MM.1S (cell line): ENCODE measurements around the gene RAB11FIP5.

Experiments
- DNase-seq: peaks from one replicate; pipeline ENCODE4 v3.0.0-alpha.2; 2015
- H2AFZ ChIP-seq: fragments of 300-600 bp; sonication (generic); 2 replicates; pipeline ENCODE4 v1.6.0; 2016; ENCODE audit warnings: antibody characterized with exemption, low read length
- H3F3A ChIP-seq: fragments of 300-600 bp; sonication (generic); 2 replicates; pipeline ENCODE4 v1.6.1; 2016; ENCODE audit warnings: mild to moderate bottlenecking, antibody characterized with exemption, low read length, moderate library complexity, mixed read lengths; ENCODE audit not compliant: insufficient read depth
- H3K27ac ChIP-seq: fragments of 300-600 bp; sonication (generic); 2 replicates; pipeline ENCODE4 v1.5.1; 2016; ENCODE audit warnings: mild to moderate bottlenecking, low read length
- H3K27me3 ChIP-seq: fragments of 300-600 bp; sonication (generic); replicated peaks from 2 replicates; pipeline ENCODE4 v1.6.0; 2016; ENCODE audit warnings: low read length; ENCODE audit not compliant: insufficient read depth
- H3K36me3 ChIP-seq: fragments of 300-600 bp; sonication (generic); replicated peaks from 2 replicates; pipeline ENCODE4 v1.6.1; 2016; ENCODE audit warnings: mild to moderate bottlenecking, low read length, mixed read lengths; ENCODE audit not compliant: insufficient read depth
- H3K4me1 ChIP-seq: fragments of 300-600 bp; sonication (generic); 2 replicates; pipeline ENCODE4 v1.6.1; 2016; ENCODE audit warnings: low read length, mixed read lengths
- H3K4me2 ChIP-seq: fragments of 300-600 bp; sonication (generic); 2 replicates; pipeline ENCODE4 v1.6.0; 2016; ENCODE audit warnings: low read depth, low read length
- H3K4me3 ChIP-seq: fragments of 300-600 bp; sonication (generic); 2 replicates; pipeline ENCODE4 v1.5.1; 2016; ENCODE audit warnings: low read length, mixed read lengths
- H3K79me2 ChIP-seq: fragments of 300-600 bp; sonication (generic); 2 replicates; pipeline ENCODE4 v1.6.1; 2016; ENCODE audit warnings: mixed run types, low read length, mixed read lengths
- H3K9ac ChIP-seq: fragments of 300-600 bp; sonication (generic); 2 replicates; pipeline ENCODE4 v1.6.1; 2016; ENCODE audit warnings: low read length, mixed read lengths
- H3K9me2 ChIP-seq: fragments of 300-600 bp; sonication (generic); replicated peaks from 2 replicates; pipeline ENCODE4 v1.6.1; 2016; ENCODE audit warnings: mild to moderate bottlenecking, low read length, mixed read lengths; ENCODE audit not compliant: insufficient read depth
- H3K9me3 ChIP-seq: fragments of 300-600 bp; sonication (generic); replicated peaks from 2 replicates; pipeline ENCODE4 v1.6.1; 2016; ENCODE audit warnings: mild to moderate bottlenecking, low read length, mixed read lengths; ENCODE audit not compliant: insufficient read depth
- H4K20me1 ChIP-seq: fragments of 300-600 bp; sonication (generic); 2 replicates; pipeline ENCODE4 v1.6.1; 2016; ENCODE audit warnings: mild to moderate bottlenecking, low read length, moderate library complexity, mixed read lengths; ENCODE audit not compliant: insufficient read depth
- CTCF ChIP-seq: fragments of 300-600 bp; sonication (generic); IDR thresholded peaks from 2 replicates; pipeline ENCODE4 v1.5.1; 2016; ENCODE audit warnings: antibody characterized with exemption, low read length, mixed read lengths
- EZH2 ChIP-seq: fragments of 300-600 bp; sonication (generic); optimal IDR thresholded peaks from 2 replicates; pipeline ENCODE3; 2017; ENCODE audit warnings: low read depth, mild to moderate bottlenecking, antibody characterized with exemption, low read length, mixed read lengths
- EZH2phosphoT487 ChIP-seq: fragments of 300-600 bp; sonication (generic); IDR thresholded peaks from 2 replicates; pipeline ENCODE4 v1.6.1; 2018; ENCODE audit warnings: antibody characterized with exemption, low read length

Gene RAB11FIP5

GRCh38 chr2:73084971-73085370 lies 27.8 kb downstream of the RAB11FIP5 start:
- Histone ChIP-seq H3K9ac (no peak overlapping the region), H3K36me3 (no peaks in the 10 kb centered on the region), H3K4me2 (no peak overlapping the region), H4K20me1 (no peaks in the 10 kb centered on the region; the same call in 1 of the 2 replicates), H3K79me2 (0 out of 2 replicates have a peak, but pooled peaks cover 3% of the 10 kb centered on the region), H3K4me3 (no peak overlapping the region), H3K27me3 (no peaks in the 10 kb centered on the region), H2AFZ (no peak overlapping the region), H3K9me2 (no peaks in the 10 kb centered on the region), H3K9me3 (no peaks in the 10 kb centered on the region), H3F3A (no peaks in the 10 kb centered on the region), H3K27ac (no peak overlapping the region), H3K4me1 (no peaks in the 10 kb centered on the region)
- DNase-seq, result no peak
- no peak for TF ChIP-seq EZH2
- TF ChIP-seq EZH2phosphoT487, result no peak
- TF ChIP-seq CTCF, result no peak

- no peak for TF ChIP-seq CTCF
- TF ChIP-seq EZH2, result no peak
- no peak for TF ChIP-seq EZH2phosphoT487
- Histone ChIP-seq H3K4me2 (no peak overlapping the region), H3K9me3 (no peaks in the 10 kb centered on the region), H3K4me1 (no peaks in the 10 kb centered on the region), H2AFZ (no peak overlapping the region), H3K4me3 (no peak overlapping the region), H3K9me2 (no peaks in the 10 kb centered on the region), H3K79me2 (0 out of 2 replicates have a peak, but pooled peaks cover 3% of the 10 kb centered on the region), H3K27me3 (no peaks in the 10 kb centered on the region), H4K20me1 (no peaks in the 10 kb centered on the region; the same call in 1 of the 2 replicates), H3F3A (no peaks in the 10 kb centered on the region), H3K9ac (no peak overlapping the region), H3K27ac (no peak overlapping the region), H3K36me3 (no peaks in the 10 kb centered on the region)
- DNase-seq, result no peak
Measured at GRCh38 chr2:73083886-73084800, 28.6 kb downstream of the RAB11FIP5 start.

- H3K4me2 ChIP-seq, result no peak overlapping the region
- no peaks in the 10 kb centered on the region for H3K27me3 ChIP-seq
- DNase-seq, result no peak
- H3K4me3 ChIP-seq, result no peak overlapping the region
- no peaks in the 10 kb centered on the region; the same call in 1 of the 2 replicates for H4K20me1 ChIP-seq
- no peak overlapping the region for H3K9ac ChIP-seq
- TF ChIP-seq CTCF (no peak), EZH2 (no peak), EZH2phosphoT487 (no peak)
- H3K27ac ChIP-seq, result no peak overlapping the region
- no peaks in the 10 kb centered on the region for H3K4me1 ChIP-seq
- H2AFZ ChIP-seq, result no peak overlapping the region
- 0 out of 2 replicates have a peak, but pooled peaks cover 3% of the 10 kb centered on the region for H3K79me2 ChIP-seq
- no peaks in the 10 kb centered on the region for H3K9me2 ChIP-seq
- no peaks in the 10 kb centered on the region for H3K9me3 ChIP-seq
- H3F3A ChIP-seq, result no peaks in the 10 kb centered on the region
- no peaks in the 10 kb centered on the region for H3K36me3 ChIP-seq
Measured at GRCh38 chr2:73082523-73083410, 30.0 kb downstream of the RAB11FIP5 start.
